WTC11 (cell line): ENCODE data around the gene TOP2A.

Experiments used
- ATF3 ChIP-seq: sonication (generic); formaldehyde crosslinking; conservative IDR thresholded peaks from 2 replicates; pipeline ENCODE4 v1.8.1; 2022; ENCODE audit warnings: mild to moderate bottlenecking, missing genetic modification reagents
- CTCF ChIP-seq: fragments of 200-600 bp; IDR thresholded peaks from 2 replicates; pipeline ENCODE4 v1.8.0; 2022; ENCODE audit warnings: antibody characterized with exemption
- NR3C1 ChIP-seq: sonication (generic); formaldehyde crosslinking; conservative IDR thresholded peaks from 2 replicates; pipeline ENCODE4 v1.8.1; 2023; ENCODE audit warnings: low read depth, mild to moderate bottlenecking, missing genetic modification reagents
- ZNF121 ChIP-seq: sonication (generic); formaldehyde crosslinking; IDR thresholded peaks from 2 replicates; pipeline ENCODE4 v1.8.0; 2023; ENCODE audit warnings: missing genetic modification reagents
- ZNF263 ChIP-seq: sonication (generic); formaldehyde crosslinking; IDR thresholded peaks from 2 replicates; pipeline ENCODE4 v1.8.1; 2022; ENCODE audit warnings: low read depth, mild to moderate bottlenecking, moderate library complexity, missing genetic modification reagents

- TF ChIP-seq ZNF263 (CRISPR knock-in tag) (no peak), ATF3 (CRISPR knock-in tag) (no peak), ZNF121 (peak; percentile 84; the same call in 1 of the 2 replicates), CTCF (no peak), NR3C1 (CRISPR knock-in tag) (no peak)
These were observed 5.9 kb downstream of the TOP2A start for GRCh38 chr17:40411821-40412220.
